IPS-NIHi7 (cell line): Measurements from ENCODE around the gene GRM2.
A peak's percentile ranks its signal among the peaks of the same experiment; 100 is the strongest.

ENCODE experiments used
- DNase-seq: peaks from one replicate; pipeline ENCODE4 v3.0.0; 2012; ENCODE audit warnings: mixed read lengths; ENCODE audit errors: extremely low spot score

The GRM2 gene

GRCh38 chr3:51705276-51706020 is 1.4 kb upstream of the GRM2 start:
- DNase-seq: no peak

GRCh38 chr3:51706021-51706485 is 815 bp upstream of the GRM2 start:
- DNase-seq: no peak

GRCh38 chr3:51708216-51708845 is 1.5 kb downstream of the GRM2 start:
- DNase-seq: no peak

GRCh38 chr3:51709004-51709420 is 2.1 kb downstream of the GRM2 start:
- DNase-seq: no peak

- DNase-seq: no peak
Observed at GRCh38 chr3:51709675-51710074, 2.8 kb downstream of the GRM2 start.

- DNase-seq: peak; percentile 80
Observed at GRCh38 chr3:51710631-51711351, 3.9 kb downstream of the GRM2 start.

GRCh38 chr3:51711352-51712037 is 4.6 kb downstream of the GRM2 start:
- DNase-seq: no peak

- no peak for DNase-seq
Observed at GRCh38 chr3:51712038-51712420, 5.2 kb downstream of the GRM2 start.

- no peak for DNase-seq
Observed at GRCh38 chr3:51712511-51712931, 5.7 kb downstream of the GRM2 start.

GRCh38 chr3:51712963-51713362 is 6.1 kb downstream of the GRM2 start:
- DNase-seq: no peak

- no peak for DNase-seq
Observed at GRCh38 chr3:51715231-51715976, 8.5 kb downstream of the GRM2 start.

- no peak for DNase-seq
Observed at GRCh38 chr3:51715977-51716294, 9.1 kb downstream of the GRM2 start.

- no peak for DNase-seq
Observed at GRCh38 chr3:51716805-51717204, 9.9 kb downstream of the GRM2 start.

- no peak for DNase-seq
Observed at GRCh38 chr3:51717446-51717845, 10.6 kb downstream of the GRM2 start.

GRCh38 chr3:51717947-51718346 is 11.1 kb downstream of the GRM2 start:
- DNase-seq: no peak

GRCh38 chr3:51718547-51719409 is 11.9 kb downstream of the GRM2 start:
- peak; percentile 92 for DNase-seq

GRCh38 chr3:51719410-51720025 is 12.7 kb downstream of the GRM2 start:
- peak; percentile 16 for DNase-seq

GRCh38 chr3:51720292-51721061 is 13.6 kb downstream of the GRM2 start:
- peak; percentile 5 for DNase-seq

- DNase-seq: peak; percentile 4
Observed at GRCh38 chr3:51721062-51721745, 14.3 kb downstream of the GRM2 start.
